BJ (cell line): ENCODE results near the gene OSBPL1A. TPM values are rescaled to one million over a fixed set of nuclear protein-coding genes. Genes with fewer than 3 reads are reported as not detected.

Experiments used
- CTCF ChIA-PET: fragments of 350-600 bp; formaldehyde crosslinking; extraction: SDS; loops from one replicate; lab custom pipeline; 2021; ENCODE audit warnings: antibody characterized with exemption, inconsistent platforms; lab: Yijun Ruan, JAX
- POLR2A ChIA-PET: fragments of 300-600 bp; sonication (Branson Sonifier 250); formaldehyde crosslinking; extraction: SDS; loops from one replicate; lab custom pipeline; 2021; ENCODE audit warnings: antibody characterized with exemption; lab: Charles Lee
- DNase-seq: peaks from one replicate; pipeline ENCODE4 v3.0.0-alpha.2; 2011; ENCODE audit warnings: low read depth
- H3K27me3 ChIP-seq: 2 replicates; pipeline ENCODE4 v1.6.0; 2011; ENCODE audit warnings: low read length; ENCODE audit not compliant: control insufficient read depth, insufficient read depth
- H3K36me3 ChIP-seq: 2 replicates; pipeline ENCODE4 v1.5.1; 2011; ENCODE audit warnings: low read length; ENCODE audit not compliant: control insufficient read depth, insufficient read depth
- H3K4me3 ChIP-seq: 2 replicates; pipeline ENCODE4 v1.5.1; 2011; ENCODE audit warnings: low read depth, mild to moderate bottlenecking, control low read depth, low read length
- polyA plus RNA-seq: library from polyadenylated mRNA; depleted of rRNA; stranded (reverse); fragments of >200 nt; gene quantifications from 2 replicates; pipeline ENCODE4 v1.2.3, GENCODE V29; 2011
- TF ChIP-seq, protein P1 (sequence below): IDR thresholded peaks from 2 replicates; pipeline ENCODE4 v1.5.1; 2011; ENCODE audit warnings: low read depth, mild to moderate bottlenecking, control low read depth, inconsistent platforms, low read length, moderate library complexity; ENCODE audit not compliant: insufficient read depth

Gene OSBPL1A
- polyA plus RNA-seq, 1 experiment, result 20.1 TPM

DNA sequence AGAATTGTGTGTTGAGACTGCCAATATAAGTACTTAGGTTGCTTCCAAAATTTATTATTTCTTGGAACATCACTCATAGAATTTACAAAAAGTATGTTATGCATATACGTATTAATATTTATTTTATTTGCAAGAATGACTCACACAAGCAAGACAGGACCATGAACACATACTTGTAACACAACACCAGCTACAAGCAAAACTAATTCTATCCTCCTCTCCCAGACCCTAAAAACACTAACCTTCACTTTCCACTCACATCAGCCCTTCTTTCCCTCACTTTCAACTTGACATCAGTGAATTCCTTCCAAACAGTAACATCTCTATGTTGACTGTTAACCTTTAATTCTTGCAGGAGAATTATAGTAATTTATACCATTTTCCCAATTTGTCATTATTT lies 24.3 kb downstream of the OSBPL1A start:
- no peaks in the 10 kb centered on the region for H3K36me3 ChIP-seq
- no peak overlapping the region for H3K4me3 ChIP-seq
- H3K27me3 ChIP-seq, result no peaks in the 10 kb centered on the region
- POLR2A ChIA-PET, result no interaction called here
- TF ChIP-seq, protein P1, sequence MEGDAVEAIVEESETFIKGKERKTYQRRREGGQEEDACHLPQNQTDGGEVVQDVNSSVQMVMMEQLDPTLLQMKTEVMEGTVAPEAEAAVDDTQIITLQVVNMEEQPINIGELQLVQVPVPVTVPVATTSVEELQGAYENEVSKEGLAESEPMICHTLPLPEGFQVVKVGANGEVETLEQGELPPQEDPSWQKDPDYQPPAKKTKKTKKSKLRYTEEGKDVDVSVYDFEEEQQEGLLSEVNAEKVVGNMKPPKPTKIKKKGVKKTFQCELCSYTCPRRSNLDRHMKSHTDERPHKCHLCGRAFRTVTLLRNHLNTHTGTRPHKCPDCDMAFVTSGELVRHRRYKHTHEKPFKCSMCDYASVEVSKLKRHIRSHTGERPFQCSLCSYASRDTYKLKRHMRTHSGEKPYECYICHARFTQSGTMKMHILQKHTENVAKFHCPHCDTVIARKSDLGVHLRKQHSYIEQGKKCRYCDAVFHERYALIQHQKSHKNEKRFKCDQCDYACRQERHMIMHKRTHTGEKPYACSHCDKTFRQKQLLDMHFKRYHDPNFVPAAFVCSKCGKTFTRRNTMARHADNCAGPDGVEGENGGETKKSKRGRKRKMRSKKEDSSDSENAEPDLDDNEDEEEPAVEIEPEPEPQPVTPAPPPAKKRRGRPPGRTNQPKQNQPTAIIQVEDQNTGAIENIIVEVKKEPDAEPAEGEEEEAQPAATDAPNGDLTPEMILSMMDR, result no peak
- CTCF ChIA-PET, result interaction anchor here (1.1 to 2.9 kb wide), 3 partner anchors 14 to 116 kb away, joined by 3 to 10 read pairs (median 4); no protein-coding TSS in a partner anchor
- no peak for DNase-seq

DNA sequence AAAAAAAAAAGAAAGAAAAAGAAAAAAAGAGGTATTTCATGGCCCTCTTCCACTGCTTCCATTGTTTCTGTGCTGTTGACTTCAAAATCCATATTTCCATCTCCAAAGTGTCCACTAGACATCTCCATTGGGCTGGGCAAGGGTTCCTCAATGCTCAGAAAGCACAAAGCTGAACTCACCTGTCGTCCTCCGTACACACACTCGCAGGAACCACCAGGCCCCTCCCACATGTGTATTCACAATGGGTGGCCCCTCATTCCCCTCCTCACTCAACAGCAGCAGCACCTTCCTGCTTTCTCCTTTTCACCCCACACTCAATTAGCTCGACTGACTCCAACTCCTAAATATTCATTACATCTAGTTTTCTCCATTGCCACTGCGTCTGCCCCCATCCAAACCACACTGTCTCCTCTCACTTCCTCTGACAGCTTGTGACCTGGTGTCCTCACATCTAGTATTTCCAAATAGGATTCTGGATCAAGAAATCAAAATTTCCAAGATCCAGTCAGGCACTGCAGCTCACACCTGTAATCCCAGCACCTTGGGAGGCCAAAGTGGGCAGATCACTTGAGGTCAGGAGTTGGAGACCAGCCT lies 25.2 kb downstream of the OSBPL1A start:
- TF ChIP-seq, protein P1, result no peak
- Histone ChIP-seq H3K4me3 (no peak overlapping the region), H3K27me3 (no peaks in the 10 kb centered on the region), H3K36me3 (no peaks in the 10 kb centered on the region)
- POLR2A ChIA-PET, result no interaction called here
- no peak for DNase-seq
- CTCF ChIA-PET, result interaction anchor here (1.0 to 2.9 kb wide), 2 partner anchors 13 to 115 kb away, joined by 3 to 10 read pairs; no protein-coding TSS in a partner anchor

DNA sequence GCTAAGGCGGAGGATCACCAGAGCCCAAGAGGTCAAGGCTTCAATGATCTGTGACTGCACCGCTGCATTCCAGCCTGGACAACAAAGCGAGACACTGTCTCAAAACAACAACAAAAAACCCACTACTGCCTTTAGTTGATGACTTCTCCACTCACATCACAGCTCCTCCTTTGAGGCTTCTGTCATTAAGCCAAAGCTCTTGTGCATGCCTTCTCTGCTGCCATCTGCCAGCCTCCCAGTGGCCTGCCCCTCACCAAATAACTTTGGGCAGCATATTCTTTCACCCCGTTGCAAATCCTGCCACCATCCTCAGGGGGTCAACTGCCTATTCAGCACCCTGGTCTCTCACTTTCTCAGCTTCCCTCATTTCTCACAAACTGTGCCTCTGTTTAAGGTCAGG lies 27.5 kb downstream of the OSBPL1A start:
- ChIA-PET CTCF (interaction anchor here (1.1 to 2.5 kb wide), 4 partner anchors 10 to 193 kb away, joined by 3 to 15 read pairs (median 6); no protein-coding TSS in a partner anchor), POLR2A (no interaction called here)
- Histone ChIP-seq H3K27me3 (no peaks in the 10 kb centered on the region), H3K36me3 (no peaks in the 10 kb centered on the region), H3K4me3 (no peak overlapping the region)
- TF ChIP-seq, protein P1, result no peak
- DNase-seq, result no peak

DNA sequence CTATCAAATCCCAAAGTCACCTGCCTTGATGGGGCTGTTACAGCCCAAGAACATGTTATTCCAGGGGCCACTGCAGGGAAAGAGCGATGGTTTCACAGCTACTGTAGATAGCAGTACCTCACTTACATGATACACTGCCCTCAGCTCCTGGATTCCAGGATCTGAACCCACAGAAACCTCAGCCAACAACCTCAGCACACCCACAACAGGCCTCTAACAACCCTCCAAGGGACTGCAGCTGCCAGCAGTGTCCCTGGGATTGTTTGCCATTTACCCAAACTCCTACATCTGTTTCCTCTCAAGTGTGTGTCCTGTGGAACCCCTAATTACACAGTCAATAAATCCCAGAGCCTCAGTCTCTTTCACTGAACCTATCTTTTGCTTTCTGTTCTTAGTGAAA lies 28.2 kb downstream of the OSBPL1A start:
- POLR2A ChIA-PET, result no interaction called here
- DNase-seq, result peak; percentile 36
- H3K4me3 ChIP-seq, result no peak overlapping the region

DNA sequence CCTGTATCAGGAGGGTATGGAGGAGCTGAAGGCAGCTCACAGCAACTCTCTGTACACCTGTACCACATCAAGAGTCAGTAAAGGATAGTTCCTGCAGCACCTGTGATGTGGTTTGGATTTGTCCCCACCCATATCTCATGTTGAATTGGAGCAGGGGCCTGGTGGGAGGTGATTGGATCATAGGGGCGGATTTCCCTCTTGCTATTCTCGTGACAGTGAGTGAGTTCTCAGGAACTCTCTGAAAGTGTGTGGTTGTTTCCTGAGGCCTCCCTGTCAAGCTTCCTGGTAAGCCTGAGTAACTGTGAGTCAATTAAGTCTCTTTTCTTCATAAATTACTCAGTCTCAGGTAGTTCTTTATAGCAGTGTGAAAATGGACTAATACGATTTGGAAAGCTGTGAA lies 28.9 kb downstream of the OSBPL1A start:
- Histone ChIP-seq H3K4me3 (no peak overlapping the region), H3K27me3 (no peaks in the 10 kb centered on the region), H3K36me3 (no peaks in the 10 kb centered on the region)
- ChIA-PET POLR2A (no interaction called here), CTCF (interaction anchor here (0.6 to 2.5 kb wide), 4 partner anchors 9 to 869 kb away, joined by 3 to 15 read pairs (median 6); no protein-coding TSS in a partner anchor)
- DNase-seq, result no peak
- TF ChIP-seq, protein P1, result no peak

More for the DNA sequence above, 28.2 kb downstream of the OSBPL1A start:
- no peaks in the 10 kb centered on the region for H3K36me3 ChIP-seq
- CTCF ChIA-PET, result interaction anchor here (0.9 to 2.5 kb wide), 4 partner anchors 10 to 193 kb away, joined by 3 to 15 read pairs (median 6); no protein-coding TSS in a partner anchor
- H3K27me3 ChIP-seq, result no peaks in the 10 kb centered on the region
- TF ChIP-seq, protein P1, result no peak
